Kidney glomerular epithelial cell (primary cell): ENCODE data around the gene FBXO31.

ENCODE experiments used
- DNase-seq: peaks from one replicate; lab custom pipeline; 2025; lab: John Stamatoyannopoulos, UW

Gene FBXO31

GRCh38 chr16:87278191-87279093, 105.1 kb downstream of the FBXO31 start:
- DNase-seq, result peak; percentile 63
